ENCODE measurements around the gene KLHL22.
A peak's percentile ranks its signal among the peaks of the same experiment; 100 is the strongest.
"Not testable (repeated sequence)": the region's sequence is repeated elsewhere in the genome, so short reads cannot be mapped to it uniquely, and the experiment has no call there.

KLHL22 gene

GRCh38 chr22:20395907-20396287 lies 99.7 kb downstream of the KLHL22 start:
- no peak for DNase-seq

- DNase-seq: no peak
Observed at GRCh38 chr22:20395181-20395906, 100.3 kb downstream of the KLHL22 start.

GRCh38 chr22:20393705-20394476 lies 101.7 kb downstream of the KLHL22 start, which contains the start of gene ZNF74:
Gene ZNF74, plus strand, starts transcription at chr22:20394151. Its CDS starts 478 bp downstream, at chr22:20394629.
- DNase-seq: peak; percentile 86

- DNase-seq: no peak
Observed at GRCh38 chr22:20392983-20393704, 102.5 kb downstream of the KLHL22 start.

DNA sequence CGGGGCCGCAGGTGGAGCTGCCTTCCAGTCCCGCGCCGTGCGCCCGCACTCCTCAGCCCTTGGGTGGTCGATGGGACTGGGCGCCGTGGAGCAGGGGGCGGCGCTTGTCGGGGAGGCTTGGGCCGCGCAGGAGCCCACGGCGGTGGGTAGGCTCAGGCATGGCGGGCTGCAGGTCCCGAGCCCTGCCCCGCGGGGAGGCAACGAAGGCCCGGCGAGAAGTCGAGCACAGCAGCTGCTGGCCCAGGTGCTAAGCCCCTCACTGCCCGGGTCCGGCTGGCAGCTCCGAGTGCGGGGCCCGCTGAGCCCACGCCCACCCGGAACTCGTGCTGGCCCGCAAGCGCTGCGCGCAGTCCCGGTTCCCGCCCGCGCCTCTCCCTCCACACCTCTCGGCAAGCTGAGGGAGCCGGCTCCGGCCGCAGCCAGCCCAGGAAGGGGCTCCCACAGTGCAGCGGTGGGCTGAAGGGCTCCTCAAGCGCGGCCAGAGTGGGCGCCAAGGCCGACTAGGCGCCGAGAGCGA lies 103.2 kb downstream of the KLHL22 start:
- DNase-seq: not testable (repeated sequence)

All from NCI-H524 treated with DMSO at 0.1 percent for 48 hours (cell line).